HepG2 (cell line): Measurements from ENCODE around the gene FAM43B. TPM values are rescaled to one million over a fixed set of nuclear protein-coding genes. Genes with fewer than 3 reads are reported as not detected.

ENCODE experiments used
- ATAC-seq: fragments of 200-7000 bp; cut with Tn5 transposase; 3 replicates; pipeline ENCODE4 v1.9.1; 2020; ENCODE audit warnings: mild to moderate bottlenecking, moderate library complexity
- BruUV-seq: library from RNA; stranded (reverse); fragments of 400-500 nt; replicated peaks from 2 replicates; lab custom pipeline; 2021; lab: Mats Ljungman, UMichigan
- CTCF ChIA-PET: fragments of 300-600 bp; formaldehyde crosslinking; extraction: SDS; loops from one replicate; lab custom pipeline; 2021; ENCODE audit warnings: low total read pairs, inconsistent platforms, low intra/inter-chr PET ratio; lab: Yijun Ruan, JAX
- POLR2A ChIA-PET: fragments of 350-600 bp; sonication (Branson Sonifier 250); formaldehyde crosslinking; loops from one replicate; lab custom pipeline; 2020; ENCODE audit warnings: antibody characterized with exemption, inconsistent platforms; lab: Yijun Ruan, JAX
- DNase-seq: peaks from one replicate; pipeline ENCODE4 v3.0.0-alpha.2; 2015; ENCODE audit warnings: low spot score
- FAIRE-seq: peaks from 3 replicates; lab custom pipeline; 2011; peaks lifted over from hg19 to GRCh38; lab: Jason Lieb, UNC
- H2AFZ ChIP-seq: one replicate; pipeline ENCODE4 v1.6.1; 2011; ENCODE audit warnings: low read length, inconsistent platforms
- H3K27ac ChIP-seq: fragments of 300-600 bp; 3 replicates; pipeline ENCODE4 v1.8.0; 2011; ENCODE audit warnings: mixed run types, mild to moderate bottlenecking, mixed read lengths, low read length, inconsistent platforms; ENCODE audit not compliant: insufficient read depth; ENCODE audit errors: extremely low read length
- H3K27me3 ChIP-seq, 2 experiments: fragments of 200-600 bp in 1 of 2; 2 replicates in 1 of 2; 3 replicates in 1 of 2; pipeline versions ENCODE4 v1.6.0 to v1.8.0; 2011; ENCODE audit warnings: low read length in 2 of 2, mild to moderate bottlenecking in 2 of 2, moderate library complexity in 2 of 2, inconsistent platforms in 1 of 2; ENCODE audit not compliant: insufficient read depth in 2 of 2, control insufficient read depth in 1 of 2
- H3K36me3 ChIP-seq, 2 experiments: fragments of 200-600 bp in 1 of 2; replicated peaks in 1 of 2; 2 replicates in 1 of 2; 3 replicates in 1 of 2; pipeline versions ENCODE4 v1.5.1 to v1.8.0; 2011; ENCODE audit warnings: low read length in 2 of 2, inconsistent platforms in 1 of 2; ENCODE audit not compliant: insufficient read depth in 2 of 2, control insufficient read depth in 1 of 2
- H3K4me1 ChIP-seq: 2 replicates; pipeline ENCODE4 v1.5.1; 2012; ENCODE audit warnings: low read length, inconsistent platforms; ENCODE audit not compliant: insufficient read depth
- H3K4me2 ChIP-seq: 2 replicates; pipeline ENCODE4 v1.6.0; 2011; ENCODE audit warnings: low read depth, low read length, inconsistent platforms
- H3K4me3 ChIP-seq, 3 experiments: fragments of 200-600 bp in 1 of 3; sonication (generic), shearing (Covaris generic) in 1 of 3; replicated peaks in 1 of 3; 2 replicates each; pipeline ENCODE4 v1.5.1; 2011 to 2016; ENCODE audit warnings: low read length in 3 of 3, inconsistent platforms in 2 of 3, low read depth in 2 of 3, mild to moderate bottlenecking in 2 of 3, control low read depth in 1 of 3, mixed read lengths in 1 of 3; ENCODE audit not compliant: insufficient read depth in 1 of 3
- H3K79me2 ChIP-seq: one replicate; pipeline ENCODE4 v1.6.1; 2011; ENCODE audit warnings: low read length, inconsistent platforms; ENCODE audit not compliant: insufficient read depth
- H3K9ac ChIP-seq: 2 replicates; pipeline ENCODE4 v1.6.0; 2011; ENCODE audit warnings: mild to moderate bottlenecking, low read depth, low read length, inconsistent platforms; ENCODE audit not compliant: insufficient read depth
- H3K9me3 ChIP-seq: 2 replicates; pipeline ENCODE4 v1.5.1; 2012; ENCODE audit warnings: mild to moderate bottlenecking, low read length
- H4K20me1 ChIP-seq: 2 replicates; pipeline ENCODE4 v1.6.0; 2011; ENCODE audit warnings: inconsistent platforms, mild to moderate bottlenecking, low read length, moderate library complexity; ENCODE audit not compliant: insufficient read depth
- ISL2 ChIP-seq: sonication (generic); formaldehyde crosslinking; IDR thresholded peaks from 2 replicates; pipeline ENCODE4 v1.5.0; 2020; ENCODE audit warnings: missing genetic modification reagents
- NFRKB ChIP-seq: fragments of 450-650 bp; IDR thresholded peaks from 2 replicates; pipeline ENCODE4 v1.6.1; 2017
- PCBP2 ChIP-seq: fragments of 200-400 bp; formaldehyde crosslinking; optimal IDR thresholded peaks from 2 replicates; pipeline ENCODE3; 2018; ENCODE audit warnings: low read length, low read depth; ENCODE audit not compliant: poor library complexity, severe bottlenecking
- PRMT3 ChIP-seq: sonication (generic); formaldehyde crosslinking; IDR thresholded peaks from 2 replicates; pipeline ENCODE4 v1.8.1; 2022; ENCODE audit warnings: low read depth, mild to moderate bottlenecking, moderate library complexity, missing genetic modification reagents, borderline replicate concordance
- REXO4 ChIP-seq: sonication (generic); formaldehyde crosslinking; IDR thresholded peaks from 2 replicates; pipeline ENCODE4 v1.8.0; 2022; ENCODE audit warnings: missing genetic modification reagents, mild to moderate bottlenecking, borderline replicate concordance
- ZNF331 ChIP-seq: sonication (generic); formaldehyde crosslinking; IDR thresholded peaks from 2 replicates; pipeline ENCODE4 v1.4.0; 2020; ENCODE audit warnings: missing genetic modification reagents
- WGBS: methylation state at CpG from one replicate; pipeline ENCODE4 v1.1.6; 2017; ENCODE audit warnings: low lambda C conversion rate; 5-methylcytosine and 5-hydroxymethylcytosine counted together
- in situ Hi-C: cut with HindIII; loops from 2 replicates; pipeline ENCODE4 v1.10.0; 2017; ENCODE audit warnings: low pct_unique_long_range_greater_than_20kb; ENCODE audit not compliant: extremely low pct_ligation_motif_present
- intact Hi-C: fragments of 100-400 bp; cut with micrococcal nuclease; formaldehyde crosslinking; loops from one replicate; pipeline ENCODE4 v1.10.0; 2022; ENCODE audit not compliant: unreplicated experiment
- polyA plus RNA-seq, 8 experiments: library from polyadenylated mRNA; depleted of rRNA in 3 of 8; stranded (reverse) in 7 of 8; unstranded in 1 of 8; fragments of >200 nt; fragmentation: Illumina TruSeq in 4 of 8; extraction: Trizol in 4 of 8; gene quantifications; 2 replicates each; pipeline versions ENCODE4 v1.2.1 to v1.2.3, GENCODE V29; 2011 to 2016; ENCODE audit warnings: low read depth in 4 of 8, missing spikeins in 1 of 8, mixed read lengths in 1 of 8; ENCODE audit not compliant: insufficient read depth in 1 of 8
- total RNA-seq, 5 experiments: library from RNA; depleted of rRNA; stranded (reverse); fragments of >200 nt; fragmentation: Illumina TruSeq; extraction: Trizol; gene quantifications; 2 replicates each; pipeline ENCODE4 v1.2.3, GENCODE V29; 2016; ENCODE audit warnings: low read depth in 1 of 5
- TF ChIP-seq, protein P1 (sequence below): IDR thresholded peaks from 2 replicates; pipeline ENCODE4 v1.6.1; 2016; ENCODE audit warnings: control low read depth

FAM43B gene
- total and polyA plus RNA-seq, 2 of the 13 experiments (the other 11 are each of a cell fraction or from before 2014, with no cell fraction given): 0.63 to 3.7 TPM

DNA sequence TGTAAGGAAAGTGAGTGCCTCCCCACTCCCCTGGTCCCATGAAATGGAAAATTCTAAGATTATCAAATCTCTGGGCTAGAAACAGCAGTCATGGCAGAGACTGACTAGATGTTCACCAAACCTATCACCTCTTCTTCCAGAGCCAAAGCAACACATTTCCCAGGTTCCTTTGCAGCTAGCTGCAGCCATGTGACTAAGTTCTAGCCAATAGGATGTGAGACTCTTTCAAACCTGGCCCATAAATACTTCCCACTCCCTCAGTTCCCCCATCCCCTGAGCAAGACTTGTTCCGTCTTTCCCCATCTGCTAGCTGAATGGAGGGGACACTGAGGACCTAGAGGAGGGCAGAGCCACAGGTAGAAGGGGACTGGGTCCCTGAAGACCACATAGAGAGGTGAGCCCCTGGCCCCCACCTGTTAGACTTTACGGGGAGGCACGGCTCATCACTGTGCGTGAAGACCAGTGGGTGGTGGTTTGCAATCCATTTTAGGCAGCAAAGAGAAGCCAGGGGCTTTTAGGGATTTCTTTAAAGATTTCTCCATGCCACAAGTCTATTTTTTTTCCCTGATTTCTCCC lies 17.2 kb downstream of the FAM43B start (continued):
- TF ChIP-seq REXO4 (CRISPR knock-in tag) (no peak), ISL2 (CRISPR knock-in tag) (no peak), NFRKB (no peak)

DNA sequence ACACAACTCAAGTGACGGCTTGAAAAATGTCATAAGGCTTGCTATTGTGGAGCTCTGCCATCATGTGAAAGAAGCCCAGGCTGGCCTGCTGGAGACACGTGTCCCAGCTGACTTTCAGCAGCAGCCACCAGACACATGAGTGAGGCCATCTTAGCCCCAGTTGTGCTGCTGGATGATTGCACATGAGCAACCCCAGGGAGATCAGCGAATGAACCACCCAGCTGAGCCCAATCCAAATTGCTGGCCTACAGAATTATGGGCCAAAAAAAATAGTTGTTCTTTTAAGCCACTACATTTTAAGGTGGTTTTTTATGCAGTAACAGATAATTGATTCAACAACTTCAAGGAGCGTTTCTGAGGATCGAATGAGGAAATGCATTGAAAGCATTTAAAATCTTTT lies 19.1 kb downstream of the FAM43B start:
- Histone ChIP-seq H3K27me3 (0 out of 5 replicates have a peak, but pooled peaks cover 0 to 1% of the 10 kb centered on the region in 2 experiments), H3K9me3 (peaks cover 4% of the 10 kb centered on the region; the same call in 1 of the 2 replicates), H2AFZ (no peak overlapping the region), H3K4me1 (peaks cover 7% of the 10 kb centered on the region; the same call in 1 of the 2 replicates), H3K27ac (no peak overlapping the region), H3K4me3 (no peak overlapping the region), H3K36me3 (no peaks in the 10 kb centered on the region), H4K20me1 (no peaks in the 10 kb centered on the region), H3K4me2 (no peak overlapping the region), H3K9ac (no peak overlapping the region), H3K79me2 (no peaks in the 10 kb centered on the region)
- 36% methylated on average over 4 of the region's 5 CpGs for WGBS
- POLR2A ChIA-PET: no interaction called here
- FAIRE-seq (no peak), DNase-seq (no peak), ATAC-seq (no peak)
- in situ Hi-C loops (no loop called here), intact Hi-C loops (loop anchor here (5.0 kb wide), 1 partner anchor 49 kb away; no protein-coding TSS in a partner anchor)
- BruUV-seq: no TSS peak
- TF ChIP-seq, protein P1, sequence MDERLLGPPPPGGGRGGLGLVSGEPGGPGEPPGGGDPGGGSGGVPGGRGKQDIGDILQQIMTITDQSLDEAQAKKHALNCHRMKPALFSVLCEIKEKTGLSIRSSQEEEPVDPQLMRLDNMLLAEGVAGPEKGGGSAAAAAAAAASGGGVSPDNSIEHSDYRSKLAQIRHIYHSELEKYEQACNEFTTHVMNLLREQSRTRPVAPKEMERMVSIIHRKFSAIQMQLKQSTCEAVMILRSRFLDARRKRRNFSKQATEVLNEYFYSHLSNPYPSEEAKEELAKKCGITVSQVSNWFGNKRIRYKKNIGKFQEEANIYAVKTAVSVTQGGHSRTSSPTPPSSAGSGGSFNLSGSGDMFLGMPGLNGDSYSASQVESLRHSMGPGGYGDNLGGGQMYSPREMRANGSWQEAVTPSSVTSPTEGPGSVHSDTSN: no peak
- TF ChIP-seq ZNF331: peak; percentile 99
- CTCF ChIA-PET: no interaction called here

DNA sequence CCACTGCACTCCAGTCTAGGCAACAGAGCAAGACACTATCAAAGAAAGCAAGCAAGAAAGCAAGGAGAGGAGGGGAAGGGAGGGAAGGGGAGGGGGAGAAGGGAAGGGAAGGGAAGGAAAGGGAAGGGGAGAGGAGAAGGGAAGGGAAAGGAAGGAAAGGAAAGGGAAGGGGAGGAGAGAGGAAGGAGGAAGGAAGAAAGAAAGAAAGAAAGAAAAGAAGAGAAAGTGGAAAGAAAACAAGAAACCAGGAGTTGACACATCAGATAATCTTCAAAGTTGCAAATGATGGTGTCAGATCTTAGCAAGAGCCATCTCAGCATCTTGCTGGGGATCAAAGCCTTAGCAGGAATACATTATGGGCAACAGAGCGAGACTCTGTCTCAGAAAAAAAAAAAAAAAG lies 21.6 kb downstream of the FAM43B start:
- ChIA-PET POLR2A (no interaction called here), CTCF (no interaction called here)
- BruUV-seq: no TSS peak
- intact Hi-C loops: loop anchor here (2.0 to 5.0 kb wide), 2 partner anchors 52 to 59 kb away; partner anchors contain the start of gene PINK1
- no peak overlapping the region for H3K27ac ChIP-seq
- TF ChIP-seq PCBP2 (peak; percentile 57), PRMT3 (no peak)
- no peak overlapping the region for H3K9ac ChIP-seq
- no peak overlapping the region for H2AFZ ChIP-seq
- DNase-seq (no peak), ATAC-seq (no peak), FAIRE-seq (no peak)
- in situ Hi-C loops: no loop called here
- H3K4me2 ChIP-seq: no peak overlapping the region
- no peaks in the 10 kb centered on the region for H3K36me3 ChIP-seq
- WGBS: 6% methylated on average over 1 of the region's 1 CpG
- H3K4me3 ChIP-seq: no peak overlapping the region
- no peaks in the 10 kb centered on the region; a peak in 1 of 5 replicates for H3K27me3 ChIP-seq
- H4K20me1 ChIP-seq: no peaks in the 10 kb centered on the region
- peaks cover 4% of the 10 kb centered on the region; the same call in 1 of the 2 replicates for H3K9me3 ChIP-seq
- peaks cover 7% of the 10 kb centered on the region; the same call in 1 of the 2 replicates for H3K4me1 ChIP-seq
- no peaks in the 10 kb centered on the region for H3K79me2 ChIP-seq
